Activated CD4-positive, alpha-beta T cell treated with anti-CD3 and anti-CD28 coated beads for 4 hours (primary cell): ENCODE measurements around the gene BIRC7.
A peak's percentile ranks its signal among the peaks of the same experiment; 100 is the strongest.

Experiments
- DNase-seq, 2 donors: peaks; one replicate each; pipeline ENCODE4 v3.0.0-alpha.2; 2020

Gene BIRC7

DNA sequence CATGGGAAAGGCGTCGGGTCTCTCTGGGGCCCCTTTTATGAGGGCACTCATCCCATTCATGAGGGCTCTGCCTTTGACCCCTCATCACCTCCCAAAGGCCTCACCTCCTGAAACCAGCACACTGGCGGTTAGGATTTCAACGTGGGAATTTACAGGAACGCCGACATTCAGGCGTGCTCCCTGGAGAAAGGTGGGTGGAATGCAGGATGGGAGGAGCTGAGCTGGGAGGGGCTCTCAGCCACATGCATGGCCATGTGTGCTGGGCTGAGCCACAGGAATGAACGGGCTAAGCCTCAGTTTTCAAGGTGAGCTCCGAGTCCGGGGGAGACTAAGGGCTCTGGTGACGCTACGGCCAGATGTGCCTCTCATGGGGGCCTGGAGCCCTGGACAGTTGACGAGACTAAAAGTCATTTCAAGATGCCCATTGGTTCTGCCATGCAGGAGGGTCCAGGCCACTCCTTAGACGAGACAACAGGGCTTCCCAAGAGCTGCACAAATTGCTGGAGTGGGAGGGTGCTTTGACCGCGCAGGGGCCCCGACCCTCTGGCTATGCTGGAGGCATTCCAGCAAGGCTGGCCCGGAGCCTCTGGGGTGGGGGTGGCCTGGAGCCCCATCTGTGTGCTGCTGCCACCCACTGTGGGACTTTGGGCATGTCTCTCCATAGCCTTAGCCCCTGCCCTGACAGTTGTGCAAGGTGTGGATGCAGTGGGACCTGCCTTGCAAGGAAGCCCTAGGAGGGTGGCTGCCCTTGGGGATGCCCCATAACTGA is 33.1 kb downstream of the BIRC7 start:
- no peak for DNase-seq

DNA sequence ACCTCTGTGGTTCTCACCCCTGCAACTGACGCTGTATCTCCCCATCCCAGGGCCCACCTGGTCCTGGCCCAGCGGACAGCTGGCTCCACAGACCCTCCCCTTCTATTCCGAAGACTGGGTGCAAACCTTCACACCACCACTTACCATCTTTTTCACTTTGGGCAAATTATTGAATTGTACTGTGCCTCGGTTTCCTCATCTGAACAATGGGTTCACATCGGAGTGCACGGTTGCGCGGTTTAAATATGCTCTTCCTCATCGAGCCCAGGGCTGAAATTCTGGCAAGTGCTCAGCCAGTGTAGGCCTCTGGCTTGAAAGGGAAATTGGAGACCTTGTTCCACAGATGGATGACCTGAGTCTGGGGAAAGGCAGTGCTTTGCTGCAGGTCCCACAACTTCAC is 34.0 kb downstream of the BIRC7 start:
- DNase-seq = no peak

GRCh38 chr20:63270606-63271325 is 35.1 kb downstream of the BIRC7 start:
- no peak for DNase-seq

DNA sequence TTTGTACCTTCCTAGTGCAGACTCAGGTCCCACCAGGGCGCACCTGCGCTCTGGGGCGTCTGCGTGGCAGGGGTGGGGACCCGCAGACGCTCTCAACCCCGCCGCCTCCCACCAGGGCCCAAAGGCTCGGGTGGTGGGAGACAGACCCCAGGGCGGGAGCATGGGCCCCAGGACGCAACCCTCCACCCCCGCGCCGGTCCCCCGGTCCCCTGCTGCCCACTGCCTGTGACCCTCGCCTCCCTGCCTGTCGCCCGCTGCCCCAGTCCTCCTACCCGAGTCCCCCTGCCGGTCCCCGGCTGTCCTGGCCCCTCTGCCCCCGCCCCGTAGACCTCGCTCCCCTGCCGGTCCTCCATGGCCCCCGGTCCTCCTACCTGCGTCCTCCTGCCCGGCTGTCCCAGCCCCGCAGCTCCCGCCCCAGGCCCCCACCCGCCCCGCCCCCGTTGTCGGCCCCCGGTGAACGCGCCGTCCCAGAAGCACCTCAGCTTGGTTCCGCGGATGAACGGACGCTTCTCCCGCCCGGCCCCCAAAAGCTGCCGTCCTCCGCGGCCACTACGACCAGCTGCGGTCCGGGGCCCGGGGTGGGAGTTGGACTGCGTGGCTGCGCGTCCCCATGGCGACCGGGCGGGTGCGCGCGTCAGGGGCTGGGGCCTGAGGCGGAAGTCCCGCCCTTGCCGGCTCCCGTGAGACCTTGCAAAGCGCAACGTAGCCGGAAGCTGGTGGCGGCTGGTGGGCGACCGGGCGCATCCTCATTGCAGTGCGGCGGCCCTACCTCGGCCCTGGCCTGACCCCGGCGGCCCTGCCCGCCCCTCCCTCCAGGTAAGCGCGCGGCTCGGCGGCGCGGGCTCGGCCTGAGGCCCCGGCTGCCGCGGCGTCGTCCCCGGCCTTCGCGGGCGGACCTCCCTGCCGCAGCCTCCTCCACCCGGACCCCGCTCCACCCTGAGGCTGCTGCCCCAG is 36.7 kb downstream of the BIRC7 start, which contains the start of gene ARFGAP1:
ARFGAP1 (plus strand) TSS at position 709 of the 954 bp plus-strand sequence. CDS start 2,768 bp downstream, outside the sequence.
- DNase-seq = peak; percentile 85 to 88

DNA sequence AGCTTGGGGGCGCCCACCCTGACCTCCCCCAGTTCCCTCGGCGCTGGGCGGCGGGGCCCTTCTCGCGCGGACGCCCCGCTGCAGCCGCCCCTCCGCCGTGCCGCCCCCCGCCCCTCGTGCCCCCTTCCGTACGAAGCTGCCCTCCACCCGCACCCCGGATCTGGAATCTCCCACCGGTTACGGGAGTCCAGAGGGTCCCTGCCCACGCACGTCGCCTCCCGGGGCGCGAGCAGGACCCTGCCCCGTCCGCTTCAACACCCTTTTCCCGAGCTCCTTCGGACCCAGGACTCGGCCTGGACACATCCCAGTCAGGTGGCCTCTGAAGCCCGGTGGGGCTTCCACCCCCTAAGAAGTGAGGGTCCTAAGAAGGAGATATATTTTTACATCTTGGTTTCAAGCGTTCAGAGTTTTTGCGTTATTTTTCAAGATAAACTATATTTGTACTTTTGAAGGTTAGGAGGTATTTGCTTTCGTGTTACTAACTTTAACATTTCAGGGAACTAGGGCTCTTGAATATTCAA is 37.4 kb downstream of the BIRC7 start:
- no peak for DNase-seq

DNA sequence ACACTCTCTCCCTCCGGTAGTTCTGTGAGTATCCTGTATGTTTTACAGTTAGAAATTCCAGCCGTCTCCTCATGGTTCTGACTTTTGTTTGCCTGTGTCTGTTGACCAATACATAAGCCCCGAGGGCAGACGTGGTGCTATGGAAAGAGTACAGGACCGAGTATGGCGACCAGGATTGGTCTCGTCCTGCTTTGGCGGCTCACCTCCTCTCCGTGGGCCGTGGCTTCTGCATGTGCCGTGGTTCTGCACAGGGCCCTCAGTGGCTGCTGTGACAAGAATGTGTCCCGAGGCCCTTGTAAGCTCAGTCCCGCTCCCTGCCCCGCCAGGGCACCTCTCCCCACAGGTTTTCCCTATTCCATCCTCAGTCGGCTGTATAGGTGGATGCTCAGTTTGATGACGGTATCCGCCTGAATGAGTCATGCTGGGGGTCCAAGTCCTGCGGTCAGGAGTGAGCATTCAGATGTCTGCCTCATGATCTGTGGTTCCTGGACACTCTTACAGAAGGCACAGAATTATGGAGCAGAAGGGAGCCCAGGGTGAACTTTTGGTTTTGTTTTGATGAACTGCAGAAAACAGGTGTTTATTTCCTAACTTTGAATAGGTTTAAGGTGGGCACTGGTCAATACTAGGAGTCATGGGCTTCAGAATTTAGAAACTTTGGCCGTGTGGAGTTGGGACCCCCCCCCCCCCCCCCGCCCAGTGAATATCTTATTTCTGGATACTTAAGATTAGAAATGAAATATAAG is 38.1 kb downstream of the BIRC7 start:
- no peak for DNase-seq

DNA sequence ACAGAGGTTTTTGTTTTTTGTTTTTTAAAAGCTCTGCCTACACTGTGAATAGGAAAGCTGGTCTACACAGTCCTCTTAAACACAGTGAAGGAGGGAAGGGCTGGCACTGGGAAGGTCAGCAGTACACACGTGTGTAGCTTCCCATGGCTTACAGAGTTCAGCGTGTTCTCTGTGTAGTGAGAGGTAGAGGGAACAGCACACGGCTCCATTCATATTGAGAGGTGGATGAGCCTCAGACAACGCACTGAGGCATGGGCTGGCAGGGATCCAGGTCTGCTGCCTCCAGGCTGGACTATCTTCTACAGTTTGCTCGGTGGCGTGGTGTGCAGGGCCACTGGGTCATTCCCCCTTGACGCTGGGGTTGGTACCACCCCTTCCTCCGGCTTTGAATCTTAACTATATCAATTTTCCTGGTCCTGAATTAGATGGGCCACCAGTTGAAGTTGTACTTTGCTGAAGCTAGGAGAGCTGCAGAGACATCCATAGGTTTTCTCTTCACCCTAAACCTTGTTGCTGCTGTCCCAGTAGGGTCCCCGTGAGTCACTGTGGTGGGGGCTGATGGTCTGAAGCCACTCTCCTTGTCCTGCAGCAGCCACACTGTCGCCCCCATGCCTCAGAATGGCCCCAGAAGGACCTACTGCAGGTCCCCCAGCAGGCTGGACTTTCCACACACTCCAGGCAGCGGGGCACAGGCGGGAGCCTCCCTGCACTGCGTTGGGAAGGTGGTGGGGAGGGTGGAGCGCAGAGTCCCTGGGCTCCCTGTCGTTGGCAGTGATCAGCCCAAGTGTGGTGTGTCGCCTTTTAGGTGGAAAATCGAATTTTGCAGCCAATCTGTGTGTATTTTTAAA is 38.9 kb downstream of the BIRC7 start:
- no peak for DNase-seq

DNA sequence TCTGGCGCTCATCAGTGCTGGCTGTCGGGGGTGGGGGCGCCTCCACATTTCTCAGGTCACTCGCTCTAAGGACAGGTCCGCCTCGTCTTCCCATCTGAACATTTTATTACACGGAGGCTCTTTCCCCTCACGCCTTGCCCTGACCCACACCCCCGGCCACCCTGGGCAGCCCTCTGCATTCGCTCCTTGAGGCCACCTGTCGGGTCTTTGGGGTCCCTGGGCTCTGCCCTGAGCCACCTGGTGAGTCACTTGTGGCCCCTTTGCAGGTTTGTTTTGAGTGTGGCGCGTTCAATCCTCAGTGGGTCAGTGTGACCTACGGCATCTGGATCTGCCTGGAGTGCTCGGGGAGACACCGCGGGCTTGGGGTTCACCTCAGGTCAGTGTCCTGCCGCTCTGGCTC is 40.1 kb downstream of the BIRC7 start:
- no peak for DNase-seq

DNA sequence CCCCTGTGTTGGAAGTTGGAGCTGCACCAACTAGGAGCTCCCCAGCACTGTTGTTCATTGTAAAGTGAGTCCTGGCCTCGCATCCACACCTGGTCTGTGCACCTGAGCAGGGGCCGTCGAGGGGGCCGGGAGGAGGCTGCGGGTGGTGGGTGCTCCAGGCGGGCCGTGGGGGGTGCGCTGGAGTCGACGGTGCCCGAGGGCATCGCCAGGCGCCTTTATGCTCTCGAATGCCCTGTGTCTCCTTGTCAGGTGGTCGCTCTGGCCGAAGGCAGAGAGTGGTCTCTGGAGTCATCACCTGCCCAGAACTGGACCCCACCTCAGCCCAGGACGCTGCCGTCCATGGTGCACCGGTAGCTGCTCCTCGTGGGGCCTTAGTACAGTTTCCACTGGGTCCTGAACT is 41.3 kb downstream of the BIRC7 start:
- no peak for DNase-seq

- DNase-seq = no peak
Observed at GRCh38 chr20:63277466-63278272, 42.0 kb downstream of the BIRC7 start.

DNA sequence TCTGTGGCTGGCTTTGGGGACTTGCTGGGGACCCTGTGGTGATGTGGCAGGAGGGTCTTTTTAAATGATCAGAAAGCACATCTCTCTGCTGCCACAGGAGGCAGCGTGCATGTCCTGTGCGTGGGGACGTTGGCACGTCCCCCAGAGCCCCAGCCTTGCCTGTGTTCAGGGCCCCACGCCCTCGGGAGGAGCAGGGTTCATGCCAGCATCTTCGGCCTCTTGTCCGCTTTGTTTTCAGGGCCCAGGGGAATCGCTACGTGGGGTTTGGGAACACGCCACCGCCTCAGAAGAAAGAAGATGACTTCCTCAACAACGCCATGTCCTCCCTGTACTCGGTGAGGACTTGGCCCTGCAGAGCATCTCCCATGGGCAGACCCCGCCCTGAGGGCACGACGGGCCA is 43.0 kb downstream of the BIRC7 start:
- DNase-seq = no peak

GRCh38 chr20:63279931-63280330 is 44.2 kb downstream of the BIRC7 start:
- DNase-seq = no peak

GRCh38 chr20:63280371-63280770 is 44.7 kb downstream of the BIRC7 start:
- no peak for DNase-seq

- no peak for DNase-seq
Observed at GRCh38 chr20:63280929-63281545, 45.3 kb downstream of the BIRC7 start.

DNA sequence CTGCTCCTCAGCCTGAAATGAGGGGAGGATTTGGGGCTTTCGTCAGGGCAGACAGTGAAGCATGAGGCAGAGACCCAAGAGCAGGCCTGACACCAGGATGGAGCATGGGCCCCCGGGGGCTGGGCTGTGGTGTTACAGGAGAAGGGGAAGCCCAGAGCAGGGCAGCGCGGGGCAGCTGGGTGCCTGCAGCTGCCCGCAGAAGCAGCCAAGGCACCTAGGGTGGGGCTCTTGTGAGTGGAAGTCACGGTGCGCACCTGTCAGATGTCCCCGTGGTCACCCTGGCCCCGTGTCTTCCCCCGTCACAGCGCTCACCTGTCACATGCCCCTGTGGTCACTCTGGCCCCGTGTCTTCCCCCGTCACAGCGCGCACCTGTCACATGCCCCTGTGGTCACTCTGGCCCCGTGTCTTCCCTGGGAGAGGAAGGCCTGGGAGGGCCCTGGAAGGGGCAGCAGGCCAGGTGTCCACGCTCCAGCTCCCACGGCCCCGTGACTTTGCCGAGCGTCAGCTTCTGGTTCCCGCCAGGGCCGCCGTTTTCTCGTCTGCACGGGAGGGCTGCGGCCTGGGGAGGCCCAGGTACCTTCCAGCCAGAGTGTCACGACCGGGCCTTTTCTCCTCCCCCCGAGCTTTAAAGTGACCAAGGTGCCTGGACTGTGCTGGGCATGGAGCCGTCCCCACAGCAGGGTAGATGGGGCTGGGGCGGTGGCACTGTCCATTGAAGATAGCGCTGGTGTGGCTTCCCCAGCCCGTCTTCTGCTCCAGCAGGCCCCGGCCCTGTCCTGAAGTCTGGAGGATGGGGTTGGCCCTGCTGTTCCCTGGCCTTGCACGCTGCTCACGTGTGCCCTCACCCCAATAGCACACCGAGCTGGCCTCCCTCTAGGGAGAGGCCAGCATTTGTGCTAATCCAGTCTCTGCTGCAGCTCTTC is 46.3 kb downstream of the BIRC7 start:
- no peak for DNase-seq

DNA sequence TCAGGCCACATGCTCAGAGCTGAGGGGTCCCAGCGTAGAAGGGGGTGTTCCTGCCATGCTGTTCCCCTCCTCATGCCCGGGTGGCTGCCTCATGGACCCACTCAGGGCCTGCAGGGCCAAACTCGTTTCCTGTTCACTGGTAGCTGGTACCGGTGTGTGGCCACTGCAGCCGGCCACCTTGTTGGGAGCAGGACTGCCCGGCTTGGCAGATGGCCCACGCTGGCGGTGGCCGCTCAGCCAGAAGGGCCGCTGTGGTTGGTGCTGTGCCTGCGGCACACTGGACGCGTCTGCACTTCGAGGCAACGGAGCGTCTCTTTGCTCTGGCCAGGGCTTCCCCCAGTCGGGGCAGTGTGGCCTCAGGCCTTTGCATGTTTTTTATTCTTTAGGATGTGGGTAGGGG is 47.2 kb downstream of the BIRC7 start:
- DNase-seq = no peak

- DNase-seq = no peak
Observed at GRCh38 chr20:63283397-63284082, 47.8 kb downstream of the BIRC7 start.

GRCh38 chr20:63284083-63284440 is 48.4 kb downstream of the BIRC7 start:
- no peak for DNase-seq
